ENCODE data around the gene SLC2A2.

Gene SLC2A2

GRCh38 chr3:171038342-171038741 is 11.8 kb upstream of the SLC2A2 start:
- Histone ChIP-seq H3K4me1 (ENCODE audit: control insufficient read depth, insufficient read depth, low read length) (no peaks in the 10 kb centered on the region), H3K36me3 (ENCODE audit: control insufficient read depth, insufficient read depth, low read length) (no peaks in the 10 kb centered on the region), H3K4me3 (ENCODE audit: insufficient read depth, low read depth, low read length) (no peak overlapping the region), H3K27ac (ENCODE audit: insufficient read depth, low read depth, low read length, poor library complexity, severe bottlenecking) (no peak overlapping the region), H3K9me3 (ENCODE audit: control insufficient read depth, low read length) (no peaks in the 10 kb centered on the region), H3K27me3 (ENCODE audit: control insufficient read depth, insufficient read depth, low read length, poor library complexity, severe bottlenecking) (no peaks in the 10 kb centered on the region)
- WGBS, 2 experiments = 83 to 91% methylated on average over 1 of the region's 1 CpG

GRCh38 chr3:171028779-171029232 is 2.3 kb upstream of the SLC2A2 start:
- Histone ChIP-seq H3K4me3 (ENCODE audit: insufficient read depth, low read depth, low read length) (no peak overlapping the region), H3K27ac (ENCODE audit: insufficient read depth, low read depth, low read length, poor library complexity, severe bottlenecking) (no peak overlapping the region), H3K4me1 (ENCODE audit: control insufficient read depth, insufficient read depth, low read length) (no peaks in the 10 kb centered on the region), H3K9me3 (ENCODE audit: control insufficient read depth, low read length) (no peaks in the 10 kb centered on the region), H3K27me3 (ENCODE audit: control insufficient read depth, insufficient read depth, low read length, poor library complexity, severe bottlenecking) (peaks cover 20% of the 10 kb centered on the region), H3K36me3 (ENCODE audit: control insufficient read depth, insufficient read depth, low read length) (no peaks in the 10 kb centered on the region)
- 84 to 86% methylated on average over 7 to 8 of the region's 8 CpGs for WGBS, 2 experiments

- no peaks in the 10 kb centered on the region for H3K36me3 ChIP-seq (ENCODE audit: control insufficient read depth, insufficient read depth, low read length)
- H3K4me3 ChIP-seq (ENCODE audit: insufficient read depth, low read depth, low read length) = no peak overlapping the region
- no peaks in the 10 kb centered on the region for H3K4me1 ChIP-seq (ENCODE audit: control insufficient read depth, insufficient read depth, low read length)
- H3K27me3 ChIP-seq (ENCODE audit: control insufficient read depth, insufficient read depth, low read length, poor library complexity, severe bottlenecking) = peaks cover 20% of the 10 kb centered on the region
- H3K27ac ChIP-seq (ENCODE audit: insufficient read depth, low read depth, low read length, poor library complexity, severe bottlenecking) = no peak overlapping the region
- no peaks in the 10 kb centered on the region for H3K9me3 ChIP-seq (ENCODE audit: control insufficient read depth, low read length)
- WGBS, 2 experiments = 63 to 71% methylated on average over 39 of the region's 39 CpGs
Measured at GRCh38 chr3:171028025-171028778, 1.7 kb upstream of the SLC2A2 start.

- Histone ChIP-seq H3K27ac (ENCODE audit: insufficient read depth, low read depth, low read length, poor library complexity, severe bottlenecking) (no peak overlapping the region), H3K4me1 (ENCODE audit: control insufficient read depth, insufficient read depth, low read length) (no peaks in the 10 kb centered on the region), H3K9me3 (ENCODE audit: control insufficient read depth, low read length) (no peaks in the 10 kb centered on the region), H3K36me3 (ENCODE audit: control insufficient read depth, insufficient read depth, low read length) (no peaks in the 10 kb centered on the region), H3K27me3 (ENCODE audit: control insufficient read depth, insufficient read depth, low read length, poor library complexity, severe bottlenecking) (peaks cover 15% of the 10 kb centered on the region), H3K4me3 (ENCODE audit: insufficient read depth, low read depth, low read length) (no peak overlapping the region)
Measured at GRCh38 chr3:171023566-171023965, 3.0 kb downstream of the SLC2A2 start.

GRCh38 chr3:171021377-171021776 is 5.1 kb downstream of the SLC2A2 start:
- Histone ChIP-seq H3K27ac (ENCODE audit: insufficient read depth, low read depth, low read length, poor library complexity, severe bottlenecking) (no peak overlapping the region), H3K4me1 (ENCODE audit: control insufficient read depth, insufficient read depth, low read length) (no peaks in the 10 kb centered on the region), H3K27me3 (ENCODE audit: control insufficient read depth, insufficient read depth, low read length, poor library complexity, severe bottlenecking) (no peaks in the 10 kb centered on the region), H3K4me3 (ENCODE audit: insufficient read depth, low read depth, low read length) (no peak overlapping the region), H3K9me3 (ENCODE audit: control insufficient read depth, low read length) (no peaks in the 10 kb centered on the region), H3K36me3 (ENCODE audit: control insufficient read depth, insufficient read depth, low read length) (no peaks in the 10 kb centered on the region)
- 87 to 100% methylated on average over 3 to 4 of the region's 4 CpGs for WGBS, 2 experiments

GRCh38 chr3:171018156-171018935 is 8.2 kb downstream of the SLC2A2 start:
- H3K9me3 ChIP-seq (ENCODE audit: control insufficient read depth, low read length) = no peaks in the 10 kb centered on the region
- no peaks in the 10 kb centered on the region for H3K36me3 ChIP-seq (ENCODE audit: control insufficient read depth, insufficient read depth, low read length)
- H3K4me3 ChIP-seq (ENCODE audit: insufficient read depth, low read depth, low read length) = no peak overlapping the region
- WGBS, 2 experiments = 65 to 75% methylated on average over 3 to 5 of the region's 6 CpGs
- no peaks in the 10 kb centered on the region for H3K4me1 ChIP-seq (ENCODE audit: control insufficient read depth, insufficient read depth, low read length)
- no peaks in the 10 kb centered on the region for H3K27me3 ChIP-seq (ENCODE audit: control insufficient read depth, insufficient read depth, low read length, poor library complexity, severe bottlenecking)
- H3K27ac ChIP-seq (ENCODE audit: insufficient read depth, low read depth, low read length, poor library complexity, severe bottlenecking) = no peak overlapping the region

- no peaks in the 10 kb centered on the region for H3K9me3 ChIP-seq (ENCODE audit: control insufficient read depth, low read length)
- WGBS, 2 experiments = 92 to 95% methylated on average over 3 to 5 of the region's 5 CpGs
- H3K27ac ChIP-seq (ENCODE audit: insufficient read depth, low read depth, low read length, poor library complexity, severe bottlenecking) = no peak overlapping the region
- no peaks in the 10 kb centered on the region for H3K36me3 ChIP-seq (ENCODE audit: control insufficient read depth, insufficient read depth, low read length)
- H3K27me3 ChIP-seq (ENCODE audit: control insufficient read depth, insufficient read depth, low read length, poor library complexity, severe bottlenecking) = no peaks in the 10 kb centered on the region
- H3K4me1 ChIP-seq (ENCODE audit: control insufficient read depth, insufficient read depth, low read length) = no peaks in the 10 kb centered on the region
- H3K4me3 ChIP-seq (ENCODE audit: insufficient read depth, low read depth, low read length) = no peak overlapping the region
Measured at GRCh38 chr3:171013822-171014748, 12.4 kb downstream of the SLC2A2 start.

- no peak overlapping the region for H3K27ac ChIP-seq (ENCODE audit: insufficient read depth, low read depth, low read length, poor library complexity, severe bottlenecking)
- whole genome bisulfite sequencing, 2 experiments = 98 to 100% methylated on average over 4 of the region's 4 CpGs
- H3K9me3 ChIP-seq (ENCODE audit: control insufficient read depth, low read length) = no peaks in the 10 kb centered on the region
- no peak overlapping the region for H3K4me3 ChIP-seq (ENCODE audit: insufficient read depth, low read depth, low read length)
- H3K4me1 ChIP-seq (ENCODE audit: control insufficient read depth, insufficient read depth, low read length) = no peaks in the 10 kb centered on the region
- H3K36me3 ChIP-seq (ENCODE audit: control insufficient read depth, insufficient read depth, low read length) = no peaks in the 10 kb centered on the region
- no peaks in the 10 kb centered on the region for H3K27me3 ChIP-seq (ENCODE audit: control insufficient read depth, insufficient read depth, low read length, poor library complexity, severe bottlenecking)
Measured at GRCh38 chr3:171011873-171012336, 14.6 kb downstream of the SLC2A2 start.

- no peak overlapping the region for H3K4me3 ChIP-seq (ENCODE audit: insufficient read depth, low read depth, low read length)
- WGBS, 2 experiments = 91 to 94% methylated on average over 2 of the region's 2 CpGs
Measured at GRCh38 chr3:171011109-171011872, 15.2 kb downstream of the SLC2A2 start.

More at GRCh38 chr3:171011109-171011872, 15.2 kb downstream of the SLC2A2 start:
- H3K4me1 ChIP-seq (ENCODE audit: control insufficient read depth, insufficient read depth, low read length) = no peaks in the 10 kb centered on the region
- H3K27ac ChIP-seq (ENCODE audit: insufficient read depth, low read depth, low read length, poor library complexity, severe bottlenecking) = no peak overlapping the region
- no peaks in the 10 kb centered on the region for H3K36me3 ChIP-seq (ENCODE audit: control insufficient read depth, insufficient read depth, low read length)
- H3K27me3 ChIP-seq (ENCODE audit: control insufficient read depth, insufficient read depth, low read length, poor library complexity, severe bottlenecking) = no peaks in the 10 kb centered on the region
- no peaks in the 10 kb centered on the region for H3K9me3 ChIP-seq (ENCODE audit: control insufficient read depth, low read length)
